AG04450 (cell line): ENCODE data around the gene AP2B1. TPM values are rescaled to one million over a fixed set of nuclear protein-coding genes. Genes with fewer than 3 reads are reported as not detected.

Experiments used
- CTCF ChIA-PET: fragments of 300-600, 350-600 bp; formaldehyde crosslinking; extraction: SDS; loops from one replicate; lab custom pipeline; 2022; ENCODE audit warnings: antibody characterized with exemption, inconsistent platforms; lab: Charles Lee
- POLR2A ChIA-PET: fragments of 350-600 bp; formaldehyde crosslinking; extraction: SDS; loops from one replicate; lab custom pipeline; 2021; ENCODE audit warnings: antibody characterized with exemption, inconsistent platforms; lab: Yijun Ruan, JAX
- DNase-seq: peaks from one replicate; pipeline ENCODE4 v3.0.0-alpha.2; 2011; ENCODE audit warnings: low read depth, low spot score
- H3K27ac ChIP-seq: one replicate; pipeline ENCODE4 v1.5.1; 2012; ENCODE audit warnings: low read depth, low read length, control low read depth
- H3K27me3 ChIP-seq: one replicate; pipeline ENCODE4 v1.6.0; 2012; ENCODE audit warnings: low read length; ENCODE audit not compliant: control insufficient read depth, insufficient read depth
- H3K4me3 ChIP-seq: 2 replicates; pipeline ENCODE4 v1.5.1; 2011; ENCODE audit warnings: mild to moderate bottlenecking, low read depth, low read length, control low read depth
- H3K9me3 ChIP-seq: 2 replicates; pipeline ENCODE4 v1.5.1; 2012; ENCODE audit warnings: low read length; ENCODE audit not compliant: control insufficient read depth, insufficient read depth
- CTCF ChIP-seq: IDR thresholded peaks from 2 replicates; pipeline ENCODE4 v1.5.1; 2011; ENCODE audit warnings: low read depth, low read length, control low read depth, inconsistent platforms
- polyA plus RNA-seq: library from polyadenylated mRNA; depleted of rRNA; stranded (reverse); fragments of >200 nt; gene quantifications from 2 replicates; pipeline ENCODE4 v1.2.3, GENCODE V29; 2011

Gene AP2B1
- polyA plus RNA-seq, 1 experiment: 258 TPM

- Histone ChIP-seq H3K9me3 (no peaks in the 10 kb centered on the region), H3K27me3 (peaks cover 35% of the 10 kb centered on the region), H3K27ac (no peak overlapping the region), H3K4me3 (no peak overlapping the region)
- POLR2A ChIA-PET: no interaction called here
- no peak for DNase-seq
- TF ChIP-seq CTCF: no peak
- CTCF ChIA-PET: interaction anchor here (1.2 to 1.4 kb wide), 2 partner anchors 9 to 10 kb away, joined by 4 to 5 read pairs; no protein-coding TSS in a partner anchor
Observed at GRCh38 chr17:35548208-35548810, 38.8 kb upstream of the AP2B1 start.

GRCh38 chr17:35548978-35549377 is 38.1 kb upstream of the AP2B1 start:
- ChIA-PET CTCF (interaction anchor here (0.6 to 1.4 kb wide), 5 partner anchors 9 to 236 kb away, joined by 3 to 5 read pairs (median 4); no protein-coding TSS in a partner anchor), POLR2A (no interaction called here)
- H3K4me3 ChIP-seq: no peak overlapping the region

GRCh38 chr17:35553310-35553709 is 33.8 kb upstream of the AP2B1 start:
- no peak for DNase-seq
- H3K27ac ChIP-seq: no peak overlapping the region
- no peak overlapping the region for H3K4me3 ChIP-seq
- TF ChIP-seq CTCF: no peak
- ChIA-PET CTCF (interaction anchor here (0.6 to 4.2 kb wide), 4 partner anchors 15 to 681 kb away, joined by 3 to 26 read pairs (median 3); partner anchors contain the start of gene SLFN12L), POLR2A (no interaction called here)
- peaks cover 27% of the 10 kb centered on the region for H3K27me3 ChIP-seq
- no peaks in the 10 kb centered on the region for H3K9me3 ChIP-seq

More at GRCh38 chr17:35548978-35549377, 38.1 kb upstream of the AP2B1 start:
- no peak for TF ChIP-seq CTCF
- H3K9me3 ChIP-seq: no peaks in the 10 kb centered on the region
- H3K27me3 ChIP-seq: peaks cover 35% of the 10 kb centered on the region
- no peak for DNase-seq
- no peak overlapping the region for H3K27ac ChIP-seq

- CTCF ChIA-PET: interaction anchor here (0.6 to 4.2 kb wide), 6 partner anchors 16 to 443 kb away, joined by 3 to 26 read pairs (median 4); partner anchors contain the start of gene SLFN12L
- POLR2A ChIA-PET: no interaction called here
- H3K27ac ChIP-seq: no peak overlapping the region
- H3K9me3 ChIP-seq: no peaks in the 10 kb centered on the region
- H3K27me3 ChIP-seq: peaks cover 17% of the 10 kb centered on the region
- no peak for DNase-seq
- no peak overlapping the region for H3K4me3 ChIP-seq
- TF ChIP-seq CTCF: no peak
Observed at GRCh38 chr17:35554668-35555067, 32.5 kb upstream of the AP2B1 start.

GRCh38 chr17:35555691-35556090 is 31.4 kb upstream of the AP2B1 start:
- POLR2A ChIA-PET: no interaction called here
- TF ChIP-seq CTCF: peak; percentile 27; the same call in 1 of the 2 replicates
- no peak overlapping the region for H3K4me3 ChIP-seq
- H3K9me3 ChIP-seq: no peaks in the 10 kb centered on the region
- H3K27me3 ChIP-seq: peaks cover 14% of the 10 kb centered on the region
- CTCF ChIA-PET: interaction anchor here (0.6 to 1.9 kb wide), 4 partner anchors 23 to 243 kb away, joined by 3 to 5 read pairs (median 4); partner anchors contain the start of gene PEX12
- H3K27ac ChIP-seq: no peak overlapping the region
- no peak for DNase-seq
